A673 (cell line): ENCODE data around the gene STAG3. TPM values are rescaled to one million over a fixed set of nuclear protein-coding genes. Genes with fewer than 3 reads are reported as not detected.
"Not testable (repeated sequence)": the region's sequence is repeated elsewhere in the genome, so short reads cannot be mapped to it uniquely, and the experiment has no call there.

Experiments
- BruUV-seq: library from RNA; stranded (reverse); fragments of 400-500 nt; replicated peaks from 2 replicates; lab custom pipeline; 2021; lab: Mats Ljungman, UMichigan
- CTCF ChIA-PET: fragments of 300-600 bp; sonication (Branson Sonifier 250); formaldehyde crosslinking; loops from one replicate; lab custom pipeline; 2022; ENCODE audit warnings: antibody characterized with exemption; lab: Charles Lee
- POLR2A ChIA-PET: fragments of 300-600 bp; sonication (Branson Sonifier 250); formaldehyde crosslinking; loops from one replicate; lab custom pipeline; 2022; ENCODE audit warnings: antibody characterized with exemption; ENCODE audit not compliant: low non-redundant PET; lab: Charles Lee
- DNase-seq: peaks from one replicate; pipeline ENCODE4 v3.0.0-alpha.2; 2015; ENCODE audit warnings: low spot score
- H3K27ac ChIP-seq: fragments of 200-600 bp; sonication (generic); 2 replicates; pipeline ENCODE4 v1.5.1; 2016; ENCODE audit warnings: mixed run types, low read depth, mild to moderate bottlenecking, mixed read lengths, antibody characterized with exemption, low read length; ENCODE audit not compliant: poor library complexity, severe bottlenecking
- H3K27me3 ChIP-seq: fragments of 200-600 bp; sonication (generic); replicated peaks from 2 replicates; pipeline ENCODE4 v1.6.1; 2017; ENCODE audit warnings: mixed run types, low read depth, mild to moderate bottlenecking, mixed read lengths, antibody characterized with exemption, low read length; ENCODE audit not compliant: insufficient read depth, poor library complexity
- H3K36me3 ChIP-seq: fragments of 200-600 bp; sonication (generic); 2 replicates; pipeline ENCODE4 v1.6.1; 2016; ENCODE audit warnings: mixed run types, mild to moderate bottlenecking, mixed read lengths, antibody characterized with exemption, low read length; ENCODE audit not compliant: insufficient read depth, poor library complexity, severe bottlenecking
- H3K4me1 ChIP-seq: fragments of 200-600 bp; sonication (generic); 2 replicates; pipeline ENCODE4 v1.6.1; 2017; ENCODE audit warnings: mixed run types, mild to moderate bottlenecking, mixed read lengths, antibody characterized with exemption, low read length; ENCODE audit not compliant: insufficient read depth, poor library complexity, severe bottlenecking
- H3K4me3 ChIP-seq: fragments of 200-600 bp; sonication (generic); 2 replicates; pipeline ENCODE4 v1.5.1; 2016; ENCODE audit warnings: low read depth, mixed run types, mild to moderate bottlenecking, mixed read lengths, low read length; ENCODE audit not compliant: poor library complexity, severe bottlenecking
- H3K9me3 ChIP-seq: fragments of 200-600 bp; sonication (generic); 2 replicates; pipeline ENCODE4 v1.6.1; 2016; ENCODE audit warnings: mixed run types, low read depth, mild to moderate bottlenecking, mixed read lengths, antibody characterized with exemption, low read length; ENCODE audit not compliant: poor library complexity, severe bottlenecking
- CTCF ChIP-seq: fragments of 300-800, 200-600 bp; sonication (generic); conservative IDR thresholded peaks from 2 replicates; pipeline ENCODE4 v1.5.1; 2017; ENCODE audit warnings: low read depth, mild to moderate bottlenecking, antibody characterized with exemption, low read length, moderate library complexity, mixed read lengths
- EZH2 ChIP-seq: fragments of 200-600 bp; sonication (generic); IDR thresholded peaks from 2 replicates; pipeline ENCODE4 v1.6.1; 2017; ENCODE audit warnings: borderline replicate concordance, low read depth, mild to moderate bottlenecking, mixed read lengths, antibody characterized with exemption, low read length; ENCODE audit not compliant: poor library complexity, severe bottlenecking
- intact Hi-C: fragments of 100-400 bp; cut with micrococcal nuclease; formaldehyde crosslinking; loops from one replicate; pipeline ENCODE4 v1.10.0; 2022; ENCODE audit not compliant: unreplicated experiment
- total RNA-seq: library from RNA; stranded (reverse); gene quantifications from 2 replicates; pipeline ENCODE4 v1.2.3, GENCODE V29; 2021

The STAG3 gene
- total RNA-seq, 1 experiment from 2014 or later: 1.2 TPM

- BruUV-seq: no TSS peak
- POLR2A ChIA-PET: no interaction called here
Measured at GRCh38 chr7:100222445-100223132, 44.9 kb downstream of the STAG3 start.

GRCh38 chr7:100223376-100223927, 45.7 kb downstream of the STAG3 start:
- H3K9me3 ChIP-seq, DNase-seq, H3K4me1 ChIP-seq, POLR2A ChIA-PET, H3K27me3 ChIP-seq, H3K4me3 ChIP-seq, intact Hi-C loops, BruUV-seq, H3K27ac ChIP-seq, H3K36me3 ChIP-seq: not testable (repeated sequence)
- CTCF ChIA-PET: interaction anchor here (0.6 kb wide), 1 partner anchor 89 kb away, joined by 3 read pairs; no protein-coding TSS in a partner anchor

More at GRCh38 chr7:100222445-100223132, 44.9 kb downstream of the STAG3 start:
- H3K36me3 ChIP-seq: no peaks in the 10 kb centered on the region
- no peaks in the 10 kb centered on the region for H3K4me1 ChIP-seq
- H3K27me3 ChIP-seq: no peaks in the 10 kb centered on the region
- H3K9me3 ChIP-seq: no peaks in the 10 kb centered on the region
- H3K27ac ChIP-seq: no peak overlapping the region
- TF ChIP-seq EZH2: no peak
- no peak for TF ChIP-seq CTCF
- CTCF ChIA-PET: interaction anchor here (0.6 kb wide), 1 partner anchor 89 kb away, joined by 3 read pairs; no protein-coding TSS in a partner anchor
- DNase-seq: no peak
- no peak overlapping the region for H3K4me3 ChIP-seq
- intact Hi-C loops: no loop called here

- BruUV-seq, H3K4me3 ChIP-seq, H3K9me3 ChIP-seq, POLR2A ChIA-PET, H3K4me1 ChIP-seq, DNase-seq, H3K27me3 ChIP-seq, CTCF ChIA-PET, H3K36me3 ChIP-seq, H3K27ac ChIP-seq, intact Hi-C loops: not testable (repeated sequence)
Measured at GRCh38 chr7:100224891-100225290, 47.2 kb downstream of the STAG3 start.

GRCh38 chr7:100234660-100235317, 57.1 kb downstream of the STAG3 start:
- H3K4me1 ChIP-seq, BruUV-seq, H3K27me3 ChIP-seq, intact Hi-C loops, H3K9me3 ChIP-seq, H3K27ac ChIP-seq, H3K36me3 ChIP-seq, CTCF ChIA-PET, DNase-seq, H3K4me3 ChIP-seq: not testable (repeated sequence)
- POLR2A ChIA-PET: interaction anchor here (0.7 kb wide), 1 partner anchor 37 kb away, joined by 8 read pairs; no protein-coding TSS in a partner anchor

GRCh38 chr7:100239975-100240374, 62.3 kb downstream of the STAG3 start:
- H3K27me3 ChIP-seq, H3K4me1 ChIP-seq, intact Hi-C loops, BruUV-seq, POLR2A ChIA-PET, H3K4me3 ChIP-seq, H3K36me3 ChIP-seq, H3K9me3 ChIP-seq, DNase-seq, H3K27ac ChIP-seq, CTCF ChIA-PET: not testable (repeated sequence)

- POLR2A ChIA-PET, H3K4me3 ChIP-seq, BruUV-seq, CTCF ChIA-PET, intact Hi-C loops, H3K9me3 ChIP-seq, H3K4me1 ChIP-seq, H3K27me3 ChIP-seq, H3K36me3 ChIP-seq, H3K27ac ChIP-seq: not testable (repeated sequence)
- peak; percentile 35 for DNase-seq
Measured at GRCh38 chr7:100243385-100243784, 65.7 kb downstream of the STAG3 start.
